Measurements from ENCODE around the gene IMMP1L.

- TF ChIP-seq POLR2A (IDR thresholded peaks at IDR 0.05) (no peak), CTCF (IDR thresholded peaks at IDR 0.05) (no peak)
These were observed 24.9 kb downstream of the IMMP1L start for GRCh38 chr11:31484497-31484896.
